K562 (cell line): ENCODE measurements around the gene RHOBTB3.

Experiments
- ARNT ChIP-seq, 2 experiments: fragments of 450-650 bp; IDR thresholded peaks; 2 replicates each; pipeline ENCODE4 v1.6.1; 2016; ENCODE audit warnings: mild to moderate bottlenecking in 1 of 2
- CTCF ChIP-seq, 3 experiments: IDR thresholded peaks in 2 of 3; conservative IDR thresholded peaks in 1 of 3; 2 replicates each; pipeline ENCODE4 v1.5.1; 2011 to 2012; ENCODE audit warnings: low read length in 3 of 3, mild to moderate bottlenecking in 3 of 3, control low read depth in 2 of 3, improper control_type of control experiment in 1 of 3, inconsistent platforms in 1 of 3, low read depth in 1 of 3, mixed read lengths in 1 of 3, moderate library complexity in 1 of 3; ENCODE audit not compliant: insufficient read depth in 2 of 3
- ELK1 ChIP-seq: sonication (generic); formaldehyde crosslinking; IDR thresholded peaks from 2 replicates; pipeline ENCODE4 v1.8.1; 2022; ENCODE audit warnings: missing genetic modification reagents
- ESRRB ChIP-seq: fragments of 250-450 bp; sonication (Bioruptor Pico); IDR thresholded peaks from 2 replicates; pipeline ENCODE4 v1.5.0; 2020; ENCODE audit warnings: mild to moderate bottlenecking, moderate library complexity, borderline replicate concordance
- EZH2 ChIP-seq: IDR thresholded peaks from 2 replicates; pipeline ENCODE4 v1.6.1; 2012; ENCODE audit warnings: low read depth, mild to moderate bottlenecking, inconsistent platforms, low read length, borderline replicate concordance
- HMG20A ChIP-seq: fragments of 450-650 bp; formaldehyde crosslinking; conservative IDR thresholded peaks from 2 replicates; pipeline ENCODE4 v1.4.0; 2020; ENCODE audit warnings: mild to moderate bottlenecking, mixed read lengths
- KAT8 ChIP-seq: fragments of 450-650 bp; IDR thresholded peaks from 2 replicates; pipeline ENCODE4 v1.6.1; 2016; ENCODE audit warnings: low read depth, mild to moderate bottlenecking
- MXI1 ChIP-seq: IDR thresholded peaks from 2 replicates; pipeline ENCODE4 v1.6.1; 2011; ENCODE audit warnings: low read depth, mild to moderate bottlenecking, improper control_type of control experiment, low read length
- MYC ChIP-seq, 2 experiments: fragments of 250-450 bp in 1 of 2; sonication (Bioruptor Pico) in 1 of 2; IDR thresholded peaks; 2 replicates each; pipeline versions ENCODE4 v1.5.1 to v1.6.1; 2012 to 2021; ENCODE audit warnings: low read depth in 2 of 2, borderline replicate concordance in 1 of 2, improper control_type of control experiment in 1 of 2, low read length in 1 of 2, mild to moderate bottlenecking in 1 of 2, moderate library complexity in 1 of 2
- NBN ChIP-seq: fragments of 450-650 bp; IDR thresholded peaks from 2 replicates; pipeline ENCODE4 v1.6.1; 2016; ENCODE audit warnings: low read depth, mild to moderate bottlenecking
- POLR2A ChIP-seq: fragments of 450-650 bp; conservative IDR thresholded peaks from 2 replicates; pipeline ENCODE4 v1.6.1; 2016
- POLR2AphosphoS5 ChIP-seq: IDR thresholded peaks from 2 replicates; pipeline ENCODE4 v1.6.1; 2011; ENCODE audit warnings: mild to moderate bottlenecking, low read depth, low read length, moderate library complexity; ENCODE audit not compliant: control insufficient read depth, insufficient read depth
- STAT6 ChIP-seq: sonication (generic); formaldehyde crosslinking; IDR thresholded peaks from 2 replicates; pipeline ENCODE4 v1.8.1; 2023; ENCODE audit warnings: mild to moderate bottlenecking, missing genetic modification reagents
- ZBTB8A ChIP-seq: fragments of 450-650 bp; IDR thresholded peaks from 2 replicates; pipeline ENCODE4 v1.6.1; 2018; ENCODE audit warnings: mild to moderate bottlenecking, moderate library complexity; ENCODE audit not compliant: partially characterized antibody

- TF ChIP-seq ELK1 (CRISPR knock-in tag) = no peak
- no peak for TF ChIP-seq MXI1
- no peak for TF ChIP-seq ZBTB8A
- TF ChIP-seq POLR2A = no peak
- no peak for TF ChIP-seq CTCF (IDR thresholded peaks at IDR 0.05 in 2 of 3, conservative IDR thresholded peaks at IDR 0.05 in 1 of 3; ENCODE audit: insufficient read depth in 2 of 3, low read depth in 1 of 3, low read length in 3 of 3)
- no peak for TF ChIP-seq KAT8
- TF ChIP-seq MYC (IDR thresholded peaks at IDR 0.05; ENCODE audit: low read depth, low read length) = no peak
- no peak for TF ChIP-seq MYC (CRISPR knock-in tag; IDR thresholded peaks at IDR 0.05; ENCODE audit: borderline replicate concordance, low read depth)
- TF ChIP-seq POLR2AphosphoS5 = no peak
- no peak for TF ChIP-seq EZH2
- TF ChIP-seq HMG20A (CRISPR knock-in tag) = no peak
- no peak for TF ChIP-seq ESRRB (CRISPR knock-in tag)
- TF ChIP-seq NBN = no peak
- TF ChIP-seq ARNT (IDR thresholded peaks at IDR 0.05) = no peak
- no peak for TF ChIP-seq STAT6 (CRISPR knock-in tag)
Measured at GRCh38 chr5:95768731-95769130, 37.6 kb downstream of the RHOBTB3 start.
